Esophagus squamous epithelium (tissue), 5 donors: ENCODE results near the gene MERTK. TPM values are rescaled to one million over a fixed set of nuclear protein-coding genes. Genes with fewer than 3 reads are reported as not detected.

Experiments used
- DNase-seq: peaks from one replicate; lab custom pipeline; 2025; lab: John Stamatoyannopoulos, UW
- H3K27ac ChIP-seq, 4 donors: fragments of 200-600 bp; sonication (generic); one replicate each; pipeline ENCODE4 v1.5.1; 2016 to 2019; ENCODE audit warnings: mild to moderate bottlenecking in 1 of 4
- H3K27me3 ChIP-seq, 4 donors: fragments of 200-600 bp; sonication (generic); 1 replicate in 3 of 4; 2 replicates in 1 of 4; pipeline versions ENCODE4 v1.5.1 to v1.6.0; 2017 to 2021; ENCODE audit warnings: antibody characterized with exemption in 1 of 4
- H3K36me3 ChIP-seq, 3 donors: fragments of 200-600 bp; sonication (generic); one replicate each; pipeline ENCODE4 v1.5.1; 2016 to 2019
- H3K4me1 ChIP-seq, 3 donors: fragments of 200-600 bp; sonication (generic); one replicate each; pipeline ENCODE4 v1.5.1; 2017 to 2019
- H3K4me3 ChIP-seq, 4 donors: fragments of 200-600 bp; sonication (generic); 1 replicate in 3 of 4; 2 replicates in 1 of 4; pipeline ENCODE4 v1.5.1; 2016 to 2019; ENCODE audit warnings: mild to moderate bottlenecking in 2 of 4, moderate library complexity in 1 of 4
- H3K9me3 ChIP-seq, 3 donors: fragments of 200-600 bp; sonication (generic); one replicate each; pipeline ENCODE4 v1.5.1; 2016 to 2019
- CTCF ChIP-seq, 6 experiments: fragments of 450-650 bp in 4 of 6; fragments of 200-600 bp in 2 of 6; sonication (generic) in 2 of 6; IDR thresholded peaks; one replicate each; pipeline ENCODE4 v1.5.1; 2016 to 2019; ENCODE audit warnings: antibody characterized with exemption in 6 of 6, mild to moderate bottlenecking in 4 of 6, moderate library complexity in 4 of 6
- POLR2A ChIP-seq, 4 donors: fragments of 450-650 bp; IDR thresholded peaks; one replicate each; pipeline ENCODE4 v1.6.1; 2017; ENCODE audit warnings: antibody characterized with exemption in 4 of 4, mild to moderate bottlenecking in 4 of 4, moderate library complexity in 3 of 4
- WGBS, 2 donors: methylation state at CpG; one replicate each; pipeline ENCODE4 v1.1.5; 2018; 5-methylcytosine and 5-hydroxymethylcytosine counted together
- intact Hi-C: fragments of 100-400 bp; cut with DNase I; formaldehyde crosslinking; loops from one replicate; pipeline ENCODE4 v1.15.0; 2022
- total RNA-seq, 4 donors: library from RNA; depleted of rRNA; stranded (reverse); fragments of >200 nt; gene quantifications; one replicate each; pipeline ENCODE4 v1.1.0, GENCODE V29; 2016
- donor health status: DM: yes; HTN: yes; CAD: no.

MERTK gene
- total RNA-seq, 4 donors from 2014 or later, result 1.7 to 13.7 (median 7.0) TPM

GRCh38 chr2:112003576-112004252, 105.3 kb downstream of the MERTK start:
- TF ChIP-seq POLR2A (IDR thresholded peaks at IDR 0.05) (no peak), CTCF (IDR thresholded peaks at IDR 0.05) (no peak)
- peaks cover 10 to 61% (median 13%) of the 10 kb centered on the region in 3 donors for H3K4me1 ChIP-seq
- 85 to 95% methylated on average over 4 to 5 of the region's 5 CpGs for WGBS, 2 donors
- no peaks in the 10 kb centered on the region for H3K27me3 ChIP-seq
- H3K36me3 ChIP-seq, result peaks cover 0 to 15% (median 0%) of the 10 kb centered on the region in 3 donors
- no peak overlapping the region for H3K4me3 ChIP-seq
- DNase-seq, result no peak
- intact Hi-C loops, result no loop called here
- no peaks in the 10 kb centered on the region for H3K9me3 ChIP-seq
- peak overlapping the region in 3 of 4 donors; percentile 30 to 73 (median 57) for H3K27ac ChIP-seq

- Histone ChIP-seq H3K9me3 (no peaks in the 10 kb centered on the region), H3K27ac (peak overlapping the region in 3 of 4 donors; percentile 30 to 73 (median 57)), H3K27me3 (no peaks in the 10 kb centered on the region), H3K4me3 (no peak overlapping the region), H3K4me1 (peaks cover 10 to 61% (median 13%) of the 10 kb centered on the region in 3 donors), H3K36me3 (peaks cover 0 to 14% (median 0%) of the 10 kb centered on the region in 3 donors)
- DNase-seq, result peak; percentile 4
- WGBS, 2 donors, result 45 to 75% methylated on average over 2 to 5 of the region's 5 CpGs
- TF ChIP-seq POLR2A (IDR thresholded peaks at IDR 0.05) (no peak), CTCF (IDR thresholded peaks at IDR 0.05) (no peak)
- intact Hi-C loops, result no loop called here
These were observed 105.8 kb downstream of the MERTK start for GRCh38 chr2:112004253-112004645.

GRCh38 chr2:112005406-112006075, 107.1 kb downstream of the MERTK start:
- TF ChIP-seq CTCF (IDR thresholded peaks at IDR 0.05) (no peak), POLR2A (IDR thresholded peaks at IDR 0.05) (no peak)
- no peak overlapping the region for H3K4me3 ChIP-seq
- H3K9me3 ChIP-seq, result no peaks in the 10 kb centered on the region
- H3K27ac ChIP-seq, result peak overlapping the region in 3 of 4 donors; percentile 39 to 73 (median 43)
- no peaks in the 10 kb centered on the region for H3K27me3 ChIP-seq
- 75 to 82% methylated on average over 5 of the region's 5 CpGs for WGBS, 2 donors
- peaks cover 0 to 17% (median 0%) of the 10 kb centered on the region in 3 donors for H3K36me3 ChIP-seq
- H3K4me1 ChIP-seq, result peaks cover 10 to 59% (median 13%) of the 10 kb centered on the region in 3 donors
- intact Hi-C loops, result no loop called here
- no peak for DNase-seq

- Histone ChIP-seq H3K9me3 (no peaks in the 10 kb centered on the region), H3K4me3 (no peak overlapping the region), H3K4me1 (peaks cover 10 to 54% (median 12%) of the 10 kb centered on the region in 3 donors), H3K27ac (peak overlapping the region; percentile 15 to 73 (median 68)), H3K27me3 (no peaks in the 10 kb centered on the region), H3K36me3 (peaks cover 0 to 22% (median 0%) of the 10 kb centered on the region in 3 donors)
- intact Hi-C loops, result no loop called here
- 14 to 18% methylated on average over 3 to 4 of the region's 4 CpGs for WGBS, 2 donors
- DNase-seq, result no peak
- TF ChIP-seq CTCF (IDR thresholded peaks at IDR 0.05) (peak in 1 of 6 experiments; percentile 14), POLR2A (IDR thresholded peaks at IDR 0.05) (no peak)
These were observed 107.6 kb downstream of the MERTK start for GRCh38 chr2:112006076-112006410.

- 72 to 77% methylated on average over 2 of the region's 2 CpGs for WGBS, 2 donors
- TF ChIP-seq POLR2A (IDR thresholded peaks at IDR 0.05) (no peak), CTCF (IDR thresholded peaks at IDR 0.05) (no peak)
- H3K36me3 ChIP-seq, result peaks cover 0 to 37% (median 0%) of the 10 kb centered on the region in 3 donors
These were observed 109.1 kb downstream of the MERTK start for GRCh38 chr2:112007493-112007892.

More at GRCh38 chr2:112007493-112007892, 109.1 kb downstream of the MERTK start:
- intact Hi-C loops, result no loop called here
- Histone ChIP-seq H3K4me1 (peaks cover 6 to 44% (median 7%) of the 10 kb centered on the region in 3 donors), H3K9me3 (no peaks in the 10 kb centered on the region), H3K4me3 (no peak overlapping the region), H3K27me3 (no peaks in the 10 kb centered on the region), H3K27ac (peak overlapping the region in 1 of 4 donors; percentile 27)
- no peak for DNase-seq
